Neural cell (in vitro differentiated cells): Measurements from ENCODE around the gene LRRC42.

Experiments used
- EP300 ChIP-seq: fragments of 450-650 bp; conservative IDR thresholded peaks from 2 replicates; pipeline ENCODE4 v1.6.1; 2014; ENCODE audit warnings: antibody characterized with exemption, mild to moderate bottlenecking, moderate library complexity; ENCODE audit not compliant: poor library complexity, severe bottlenecking
- EZH2 ChIP-seq: fragments of 200-600, 300-800 bp; shearing (Covaris generic), sonication (generic); IDR thresholded peaks from 2 replicates; pipeline ENCODE4 v1.6.1; 2014; ENCODE audit warnings: antibody characterized with exemption, low read length, borderline replicate concordance, mild to moderate bottlenecking; ENCODE audit not compliant: insufficient read depth, poor library complexity, severe bottlenecking
- MXI1 ChIP-seq: fragments of 450-650 bp; conservative IDR thresholded peaks from 2 replicates; pipeline ENCODE4 v1.6.1; 2014; ENCODE audit warnings: antibody characterized with exemption, mild to moderate bottlenecking; ENCODE audit not compliant: poor library complexity, severe bottlenecking
- POLR2AphosphoS5 ChIP-seq: IDR thresholded peaks from 2 replicates; pipeline ENCODE4 v1.6.1; 2012
- RAD21 ChIP-seq: fragments of 450-650 bp; conservative IDR thresholded peaks from 2 replicates; pipeline ENCODE4 v1.6.1; 2014; ENCODE audit warnings: antibody characterized with exemption, mild to moderate bottlenecking, moderate library complexity
- SMC3 ChIP-seq: fragments of 450-650 bp; conservative IDR thresholded peaks from 2 replicates; pipeline ENCODE4 v1.6.1; 2014; ENCODE audit warnings: antibody characterized with exemption, mild to moderate bottlenecking, moderate library complexity; ENCODE audit not compliant: poor library complexity
- TAF1 ChIP-seq: IDR thresholded peaks from 2 replicates; pipeline ENCODE4 v1.6.1; 2012; ENCODE audit warnings: low read depth
- TF ChIP-seq, protein P1 (sequence below): fragments of 450-650 bp; IDR thresholded peaks from 2 replicates; pipeline ENCODE4 v1.5.1; 2014; ENCODE audit warnings: antibody characterized with exemption, mild to moderate bottlenecking, moderate library complexity; ENCODE audit not compliant: poor library complexity, severe bottlenecking
- TF ChIP-seq, protein P2 (sequence below): IDR thresholded peaks from 2 replicates; pipeline ENCODE4 v1.6.1; 2012; ENCODE audit warnings: borderline replicate concordance

GRCh38 chr1:54008876-54009275, 62.7 kb downstream of the LRRC42 start:
- TF ChIP-seq, protein P1, sequence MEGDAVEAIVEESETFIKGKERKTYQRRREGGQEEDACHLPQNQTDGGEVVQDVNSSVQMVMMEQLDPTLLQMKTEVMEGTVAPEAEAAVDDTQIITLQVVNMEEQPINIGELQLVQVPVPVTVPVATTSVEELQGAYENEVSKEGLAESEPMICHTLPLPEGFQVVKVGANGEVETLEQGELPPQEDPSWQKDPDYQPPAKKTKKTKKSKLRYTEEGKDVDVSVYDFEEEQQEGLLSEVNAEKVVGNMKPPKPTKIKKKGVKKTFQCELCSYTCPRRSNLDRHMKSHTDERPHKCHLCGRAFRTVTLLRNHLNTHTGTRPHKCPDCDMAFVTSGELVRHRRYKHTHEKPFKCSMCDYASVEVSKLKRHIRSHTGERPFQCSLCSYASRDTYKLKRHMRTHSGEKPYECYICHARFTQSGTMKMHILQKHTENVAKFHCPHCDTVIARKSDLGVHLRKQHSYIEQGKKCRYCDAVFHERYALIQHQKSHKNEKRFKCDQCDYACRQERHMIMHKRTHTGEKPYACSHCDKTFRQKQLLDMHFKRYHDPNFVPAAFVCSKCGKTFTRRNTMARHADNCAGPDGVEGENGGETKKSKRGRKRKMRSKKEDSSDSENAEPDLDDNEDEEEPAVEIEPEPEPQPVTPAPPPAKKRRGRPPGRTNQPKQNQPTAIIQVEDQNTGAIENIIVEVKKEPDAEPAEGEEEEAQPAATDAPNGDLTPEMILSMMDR, result no peak
- TF ChIP-seq MXI1 (no peak), POLR2AphosphoS5 (no peak), TAF1 (no peak), RAD21 (no peak), EZH2 (no peak), SMC3 (no peak), EP300 (no peak)
- TF ChIP-seq, protein P2, sequence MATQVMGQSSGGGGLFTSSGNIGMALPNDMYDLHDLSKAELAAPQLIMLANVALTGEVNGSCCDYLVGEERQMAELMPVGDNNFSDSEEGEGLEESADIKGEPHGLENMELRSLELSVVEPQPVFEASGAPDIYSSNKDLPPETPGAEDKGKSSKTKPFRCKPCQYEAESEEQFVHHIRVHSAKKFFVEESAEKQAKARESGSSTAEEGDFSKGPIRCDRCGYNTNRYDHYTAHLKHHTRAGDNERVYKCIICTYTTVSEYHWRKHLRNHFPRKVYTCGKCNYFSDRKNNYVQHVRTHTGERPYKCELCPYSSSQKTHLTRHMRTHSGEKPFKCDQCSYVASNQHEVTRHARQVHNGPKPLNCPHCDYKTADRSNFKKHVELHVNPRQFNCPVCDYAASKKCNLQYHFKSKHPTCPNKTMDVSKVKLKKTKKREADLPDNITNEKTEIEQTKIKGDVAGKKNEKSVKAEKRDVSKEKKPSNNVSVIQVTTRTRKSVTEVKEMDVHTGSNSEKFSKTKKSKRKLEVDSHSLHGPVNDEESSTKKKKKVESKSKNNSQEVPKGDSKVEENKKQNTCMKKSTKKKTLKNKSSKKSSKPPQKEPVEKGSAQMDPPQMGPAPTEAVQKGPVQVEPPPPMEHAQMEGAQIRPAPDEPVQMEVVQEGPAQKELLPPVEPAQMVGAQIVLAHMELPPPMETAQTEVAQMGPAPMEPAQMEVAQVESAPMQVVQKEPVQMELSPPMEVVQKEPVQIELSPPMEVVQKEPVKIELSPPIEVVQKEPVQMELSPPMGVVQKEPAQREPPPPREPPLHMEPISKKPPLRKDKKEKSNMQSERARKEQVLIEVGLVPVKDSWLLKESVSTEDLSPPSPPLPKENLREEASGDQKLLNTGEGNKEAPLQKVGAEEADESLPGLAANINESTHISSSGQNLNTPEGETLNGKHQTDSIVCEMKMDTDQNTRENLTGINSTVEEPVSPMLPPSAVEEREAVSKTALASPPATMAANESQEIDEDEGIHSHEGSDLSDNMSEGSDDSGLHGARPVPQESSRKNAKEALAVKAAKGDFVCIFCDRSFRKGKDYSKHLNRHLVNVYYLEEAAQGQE, result no peak
